ENCODE measurements around the gene CCT6B. TPM values are rescaled to one million over a fixed set of nuclear protein-coding genes. Genes with fewer than 3 reads are reported as not detected.

The CCT6B gene
- total RNA-seq, 1 experiment from 2014 or later = not detected

GRCh38 chr17:34899643-34900291 lies 61.5 kb downstream of the CCT6B start:
- DNase-seq (ENCODE audit: low read depth) = no peak
- in situ Hi-C loops (cut with HindIII; ENCODE audit: low pct_unique_long_range_greater_than_20kb, low sequenced_read_pairs) = no loop called here

GRCh38 chr17:34895383-34895782 lies 65.9 kb downstream of the CCT6B start:
- in situ Hi-C loops (cut with HindIII; ENCODE audit: low pct_unique_long_range_greater_than_20kb, low sequenced_read_pairs) = no loop called here
- DNase-seq (ENCODE audit: low read depth) = no peak

- no peak for DNase-seq (ENCODE audit: low read depth)
- in situ Hi-C loops (cut with HindIII; ENCODE audit: low pct_unique_long_range_greater_than_20kb, low sequenced_read_pairs) = no loop called here
Measured at GRCh38 chr17:34894964-34895363, 66.3 kb downstream of the CCT6B start.

- in situ Hi-C loops (cut with HindIII; ENCODE audit: low pct_unique_long_range_greater_than_20kb, low sequenced_read_pairs) = no loop called here
- DNase-seq (ENCODE audit: low read depth) = peak; percentile 5
Measured at GRCh38 chr17:34892461-34893249, 68.6 kb downstream of the CCT6B start.

- in situ Hi-C loops (cut with HindIII; ENCODE audit: low pct_unique_long_range_greater_than_20kb, low sequenced_read_pairs) = no loop called here
- no peak for DNase-seq (ENCODE audit: low read depth)
Measured at GRCh38 chr17:34886831-34887230, 74.4 kb downstream of the CCT6B start.

GRCh38 chr17:34885076-34885475 lies 76.2 kb downstream of the CCT6B start:
- DNase-seq (ENCODE audit: low read depth) = no peak
- in situ Hi-C loops (cut with HindIII; ENCODE audit: low pct_unique_long_range_greater_than_20kb, low sequenced_read_pairs) = no loop called here

GRCh38 chr17:34884597-34884996 lies 76.7 kb downstream of the CCT6B start:
- in situ Hi-C loops (cut with HindIII; ENCODE audit: low pct_unique_long_range_greater_than_20kb, low sequenced_read_pairs) = no loop called here
- no peak for DNase-seq (ENCODE audit: low read depth)

GRCh38 chr17:34883106-34884000 lies 77.9 kb downstream of the CCT6B start:
- in situ Hi-C loops (cut with HindIII; ENCODE audit: low pct_unique_long_range_greater_than_20kb, low sequenced_read_pairs) = no loop called here
- DNase-seq (ENCODE audit: low read depth) = no peak

- in situ Hi-C loops (cut with HindIII; ENCODE audit: low pct_unique_long_range_greater_than_20kb, low sequenced_read_pairs) = no loop called here
- no peak for DNase-seq (ENCODE audit: low read depth)
Measured at GRCh38 chr17:34879146-34879545, 82.1 kb downstream of the CCT6B start.

Other genes starting within 250 kb of the CCT6B start
- gene ZNF830, start 80 bp upstream of the CCT6B start, total RNA-seq (2014; rRNA removed; shearing (Covaris generic); ENCODE audit: low replicate concordance) = 9.8 and 17.8 TPM in 2 replicates
- 42.1 and 83.6 TPM in 2 replicates for gene LIG3, start 19.1 kb upstream of the CCT6B start, total RNA-seq (2014; rRNA removed; shearing (Covaris generic); ENCODE audit: low replicate concordance)
- gene RFFL, start 102.2 kb upstream of the CCT6B start, total RNA-seq (2014; rRNA removed; shearing (Covaris generic); ENCODE audit: low replicate concordance) = 75.3 and 76.0 TPM in 2 replicates
- gene RAD51D, start 158.4 kb upstream of the CCT6B start, total RNA-seq (2014; rRNA removed; shearing (Covaris generic); ENCODE audit: low replicate concordance) = 3.6 and 23.7 TPM in 2 replicates
- not detected in 2 replicates for gene FNDC8, start 160.2 kb upstream of the CCT6B start, total RNA-seq (2014; rRNA removed; shearing (Covaris generic); ENCODE audit: low replicate concordance)
- 39.3 and 53.6 TPM in 2 replicates for gene NLE1, start 180.8 kb upstream of the CCT6B start, total RNA-seq (2014; rRNA removed; shearing (Covaris generic); ENCODE audit: low replicate concordance)
- gene UNC45B, start 186.4 kb upstream of the CCT6B start, total RNA-seq (2014; rRNA removed; shearing (Covaris generic); ENCODE audit: low replicate concordance) = not detected in 2 replicates
- gene SLC35G3, start 232.9 kb upstream of the CCT6B start, total RNA-seq (2014; rRNA removed; shearing (Covaris generic); ENCODE audit: low replicate concordance) = not detected in 2 replicates